HepG2 (cell line): ENCODE measurements around the gene RASSF4. TPM values are rescaled to one million over a fixed set of nuclear protein-coding genes. Genes with fewer than 3 reads are reported as not detected.

Experiments used
- ATAC-seq: fragments of 200-7000 bp; cut with Tn5 transposase; 3 replicates; pipeline ENCODE4 v1.9.1; 2020; ENCODE audit warnings: mild to moderate bottlenecking, moderate library complexity
- BruUV-seq: library from RNA; stranded (reverse); fragments of 400-500 nt; replicated peaks from 2 replicates; lab custom pipeline; 2021; lab: Mats Ljungman, UMichigan
- CTCF ChIA-PET: fragments of 300-600 bp; formaldehyde crosslinking; extraction: SDS; loops from one replicate; lab custom pipeline; 2021; ENCODE audit warnings: low total read pairs, inconsistent platforms, low intra/inter-chr PET ratio; lab: Yijun Ruan, JAX
- POLR2A ChIA-PET: fragments of 350-600 bp; sonication (Branson Sonifier 250); formaldehyde crosslinking; loops from one replicate; lab custom pipeline; 2020; ENCODE audit warnings: antibody characterized with exemption, inconsistent platforms; lab: Yijun Ruan, JAX
- DNase-seq: peaks from one replicate; pipeline ENCODE4 v3.0.0-alpha.2; 2015; ENCODE audit warnings: low spot score
- FAIRE-seq: peaks from 3 replicates; lab custom pipeline; 2011; peaks lifted over from hg19 to GRCh38; lab: Jason Lieb, UNC
- H2AFZ ChIP-seq: one replicate; pipeline ENCODE4 v1.6.1; 2011; ENCODE audit warnings: low read length, inconsistent platforms
- H3K27ac ChIP-seq: fragments of 300-600 bp; 3 replicates; pipeline ENCODE4 v1.8.0; 2011; ENCODE audit warnings: mixed run types, mild to moderate bottlenecking, mixed read lengths, low read length, inconsistent platforms; ENCODE audit not compliant: insufficient read depth; ENCODE audit errors: extremely low read length
- H3K27me3 ChIP-seq, 2 experiments: fragments of 200-600 bp in 1 of 2; 2 replicates in 1 of 2; 3 replicates in 1 of 2; pipeline versions ENCODE4 v1.6.0 to v1.8.0; 2011; ENCODE audit warnings: low read length in 2 of 2, mild to moderate bottlenecking in 2 of 2, moderate library complexity in 2 of 2, inconsistent platforms in 1 of 2; ENCODE audit not compliant: insufficient read depth in 2 of 2, control insufficient read depth in 1 of 2
- H3K36me3 ChIP-seq, 2 experiments: fragments of 200-600 bp in 1 of 2; replicated peaks in 1 of 2; 2 replicates in 1 of 2; 3 replicates in 1 of 2; pipeline versions ENCODE4 v1.5.1 to v1.8.0; 2011; ENCODE audit warnings: low read length in 2 of 2, inconsistent platforms in 1 of 2; ENCODE audit not compliant: insufficient read depth in 2 of 2, control insufficient read depth in 1 of 2
- H3K4me1 ChIP-seq: 2 replicates; pipeline ENCODE4 v1.5.1; 2012; ENCODE audit warnings: low read length, inconsistent platforms; ENCODE audit not compliant: insufficient read depth
- H3K4me2 ChIP-seq: 2 replicates; pipeline ENCODE4 v1.6.0; 2011; ENCODE audit warnings: low read depth, low read length, inconsistent platforms
- H3K4me3 ChIP-seq, 3 experiments: fragments of 200-600 bp in 1 of 3; sonication (generic), shearing (Covaris generic) in 1 of 3; replicated peaks in 1 of 3; 2 replicates each; pipeline ENCODE4 v1.5.1; 2011 to 2016; ENCODE audit warnings: low read length in 3 of 3, inconsistent platforms in 2 of 3, low read depth in 2 of 3, mild to moderate bottlenecking in 2 of 3, control low read depth in 1 of 3, mixed read lengths in 1 of 3; ENCODE audit not compliant: insufficient read depth in 1 of 3
- H3K79me2 ChIP-seq: one replicate; pipeline ENCODE4 v1.6.1; 2011; ENCODE audit warnings: low read length, inconsistent platforms; ENCODE audit not compliant: insufficient read depth
- H3K9ac ChIP-seq: 2 replicates; pipeline ENCODE4 v1.6.0; 2011; ENCODE audit warnings: mild to moderate bottlenecking, low read depth, low read length, inconsistent platforms; ENCODE audit not compliant: insufficient read depth
- H3K9me3 ChIP-seq: 2 replicates; pipeline ENCODE4 v1.5.1; 2012; ENCODE audit warnings: mild to moderate bottlenecking, low read length
- H4K20me1 ChIP-seq: 2 replicates; pipeline ENCODE4 v1.6.0; 2011; ENCODE audit warnings: inconsistent platforms, mild to moderate bottlenecking, low read length, moderate library complexity; ENCODE audit not compliant: insufficient read depth
- GTF3A ChIP-seq: sonication (generic); formaldehyde crosslinking; conservative IDR thresholded peaks from 2 replicates; pipeline ENCODE4 v1.4.0; 2020; ENCODE audit warnings: mild to moderate bottlenecking, missing genetic modification reagents
- MIER2 ChIP-seq: IDR thresholded peaks from 2 replicates; pipeline ENCODE4 v1.6.1; 2016; ENCODE audit warnings: missing biosample characterization, missing genetic modification reagents
- RERE ChIP-seq: IDR thresholded peaks from 2 replicates; pipeline ENCODE4 v1.6.1; 2016; ENCODE audit warnings: low read depth, missing genetic modification reagents, missing compliant biosample characterization
- ZNF652 ChIP-seq: IDR thresholded peaks from 2 replicates; pipeline ENCODE4 v1.6.1; 2016; ENCODE audit warnings: low read depth, borderline replicate concordance
- ZNF790 ChIP-seq: sonication (generic); formaldehyde crosslinking; IDR thresholded peaks from 2 replicates; pipeline ENCODE4 v1.8.0; 2022; ENCODE audit warnings: missing genetic modification reagents, mild to moderate bottlenecking, borderline replicate concordance
- ZNF841 ChIP-seq: sonication (generic); formaldehyde crosslinking; IDR thresholded peaks from 2 replicates; pipeline ENCODE4 v1.8.1; 2023; ENCODE audit warnings: missing genetic modification reagents, borderline replicate concordance
- WGBS: methylation state at CpG from one replicate; pipeline ENCODE4 v1.1.6; 2017; ENCODE audit warnings: low lambda C conversion rate; 5-methylcytosine and 5-hydroxymethylcytosine counted together
- in situ Hi-C: cut with HindIII; loops from 2 replicates; pipeline ENCODE4 v1.10.0; 2017; ENCODE audit warnings: low pct_unique_long_range_greater_than_20kb; ENCODE audit not compliant: extremely low pct_ligation_motif_present
- intact Hi-C: fragments of 100-400 bp; cut with micrococcal nuclease; formaldehyde crosslinking; loops from one replicate; pipeline ENCODE4 v1.10.0; 2022; ENCODE audit not compliant: unreplicated experiment
- polyA plus RNA-seq, 8 experiments: library from polyadenylated mRNA; depleted of rRNA in 3 of 8; stranded (reverse) in 7 of 8; unstranded in 1 of 8; fragments of >200 nt; fragmentation: Illumina TruSeq in 4 of 8; extraction: Trizol in 4 of 8; gene quantifications; 2 replicates each; pipeline versions ENCODE4 v1.2.1 to v1.2.3, GENCODE V29; 2011 to 2016; ENCODE audit warnings: low read depth in 4 of 8, missing spikeins in 1 of 8, mixed read lengths in 1 of 8; ENCODE audit not compliant: insufficient read depth in 1 of 8
- total RNA-seq, 5 experiments: library from RNA; depleted of rRNA; stranded (reverse); fragments of >200 nt; fragmentation: Illumina TruSeq; extraction: Trizol; gene quantifications; 2 replicates each; pipeline ENCODE4 v1.2.3, GENCODE V29; 2016; ENCODE audit warnings: low read depth in 1 of 5
- TF ChIP-seq, protein P1 (sequence below): IDR thresholded peaks from 2 replicates; pipeline ENCODE4 v1.6.1; 2018; ENCODE audit warnings: missing genetic modification reagents

The RASSF4 gene
- total and polyA plus RNA-seq, 2 of the 13 experiments (the other 11 are each of a cell fraction or from before 2014, with no cell fraction given): 34.0 to 51.7 TPM

DNA sequence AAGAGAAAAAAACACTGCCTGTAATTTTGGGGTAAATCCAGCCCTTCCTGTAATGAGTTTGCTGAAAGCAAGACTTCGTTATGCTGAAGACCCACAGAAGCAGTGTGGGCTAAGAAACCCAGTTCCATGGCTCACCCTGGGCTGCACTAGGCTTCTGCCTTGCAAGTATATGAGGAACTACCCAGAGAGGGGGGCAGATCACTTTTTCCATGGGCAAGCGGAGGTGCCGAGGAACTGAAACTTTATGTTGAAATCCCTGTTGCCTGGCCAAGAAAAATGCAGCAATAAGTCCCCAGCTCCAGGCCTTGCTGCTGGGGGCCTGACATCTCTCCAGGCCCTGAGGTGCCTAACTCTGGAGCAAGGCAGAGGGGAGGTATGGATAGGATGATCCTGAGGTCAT, 8.5 kb downstream of the RASSF4 start:
- no peak overlapping the region for H3K4me2 ChIP-seq
- H3K27me3 ChIP-seq: no peaks in the 10 kb centered on the region
- 95% methylated on average over 3 of the region's 3 CpGs for WGBS
- FAIRE-seq (no peak), DNase-seq (no peak), ATAC-seq (no peak)
- peaks cover 17 to 46% of the 10 kb centered on the region in 2 experiments; a peak in 4 of 5 replicates for H3K36me3 ChIP-seq
- no peak for TF ChIP-seq ZNF790
- TF ChIP-seq GTF3A (CRISPR knock-in tag): no peak
- TF ChIP-seq ZNF841 (CRISPR knock-in tag): no peak
- TF ChIP-seq RERE (CRISPR knock-in tag): no peak
- TF ChIP-seq, protein P1, sequence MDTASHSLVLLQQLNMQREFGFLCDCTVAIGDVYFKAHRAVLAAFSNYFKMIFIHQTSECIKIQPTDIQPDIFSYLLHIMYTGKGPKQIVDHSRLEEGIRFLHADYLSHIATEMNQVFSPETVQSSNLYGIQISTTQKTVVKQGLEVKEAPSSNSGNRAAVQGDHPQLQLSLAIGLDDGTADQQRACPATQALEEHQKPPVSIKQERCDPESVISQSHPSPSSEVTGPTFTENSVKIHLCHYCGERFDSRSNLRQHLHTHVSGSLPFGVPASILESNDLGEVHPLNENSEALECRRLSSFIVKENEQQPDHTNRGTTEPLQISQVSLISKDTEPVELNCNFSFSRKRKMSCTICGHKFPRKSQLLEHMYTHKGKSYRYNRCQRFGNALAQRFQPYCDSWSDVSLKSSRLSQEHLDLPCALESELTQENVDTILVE (CRISPR knock-in tag): no peak
- TF ChIP-seq ZNF652 (CRISPR knock-in tag): no peak
- TF ChIP-seq MIER2 (CRISPR knock-in tag): no peak
- peaks cover 6% of the 10 kb centered on the region; the same call in 1 of the 2 replicates for H4K20me1 ChIP-seq
- in situ Hi-C loops: loop anchor here (25.0 kb wide), 1 partner anchor 1556 kb away; the partner anchor contains the start of gene HNRNPF
- intact Hi-C loops: no loop called here
- no peak overlapping the region for H3K27ac ChIP-seq
- POLR2A ChIA-PET: interaction anchor here (1.1 to 13.2 kb wide), 4 partner anchors 9 to 709 kb away, joined by 3 to 407 read pairs (median 77); partner anchors contain the start of genes DEPP1 and RASSF4
- no peak overlapping the region for H3K9ac ChIP-seq
- peaks cover 48% of the 10 kb centered on the region for H3K79me2 ChIP-seq
- no peak overlapping the region for H3K4me3 ChIP-seq
- no peaks in the 10 kb centered on the region for H3K9me3 ChIP-seq
- BruUV-seq: no TSS peak
- CTCF ChIA-PET: no interaction called here
- H2AFZ ChIP-seq: no peak overlapping the region
- H3K4me1 ChIP-seq: peaks cover 58% of the 10 kb centered on the region
